ENCODE measurements around the gene MTG2. TPM values are rescaled to one million over a fixed set of nuclear protein-coding genes. Genes with fewer than 3 reads are reported as not detected.

MTG2 gene
- total and polyA plus RNA-seq, 10 of the 15 experiments (the other 5 are each of a cell fraction or from before 2014, with no cell fraction given), result 6.2 to 52.4 (median 34.3) TPM

DNA sequence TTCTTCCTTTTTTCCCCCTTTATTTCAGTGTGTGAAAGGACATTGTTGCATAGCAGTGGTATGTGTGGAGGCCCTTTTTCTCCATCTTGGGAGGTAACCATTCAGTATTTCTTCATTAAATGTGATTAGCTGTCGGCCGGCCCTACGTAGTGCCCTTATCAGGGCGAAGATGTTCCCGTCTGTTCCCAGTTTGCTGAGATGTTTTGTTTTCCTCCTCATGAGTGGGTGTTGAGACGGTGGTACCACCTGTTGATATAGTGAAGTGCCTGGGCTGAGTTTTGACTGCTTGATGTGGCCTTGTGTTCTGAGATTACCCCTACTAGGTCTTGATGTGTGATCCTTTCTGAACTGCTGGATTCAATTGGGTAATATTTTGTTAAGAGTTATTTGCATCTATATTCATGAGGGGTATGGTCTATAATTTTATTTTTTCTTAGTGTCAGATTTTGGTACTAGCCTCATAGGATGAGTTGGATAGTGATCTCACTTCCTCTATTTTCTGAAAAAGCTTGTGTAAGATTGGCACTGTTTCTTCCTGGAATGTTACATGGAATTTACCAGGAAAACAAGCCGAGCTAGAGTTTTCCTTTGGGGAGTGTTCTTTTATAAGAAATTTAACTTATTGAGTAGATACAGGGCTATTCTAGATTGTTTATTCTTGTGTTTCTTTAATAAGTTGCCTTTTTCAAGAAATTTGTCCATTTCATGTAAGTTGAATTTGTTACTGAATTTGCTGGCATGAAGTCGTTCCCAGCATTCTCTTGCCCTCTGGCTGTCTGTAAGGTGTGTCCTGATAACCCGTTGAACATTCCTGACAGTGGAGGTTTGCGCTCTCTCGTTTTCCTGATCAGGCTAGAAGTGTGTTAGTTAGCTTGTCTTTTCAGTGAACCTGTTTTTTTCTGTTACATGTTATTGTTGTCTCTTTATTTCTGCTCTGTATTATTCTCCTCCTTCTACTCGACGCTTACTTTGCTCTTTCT, 4.3 kb downstream of the MTG2 start:
- H3K4me1 ChIP-seq (ENCODE audit: control insufficient read depth, insufficient read depth, low read length), result no peaks in the 10 kb centered on the region
- intact Hi-C loops (cut with micrococcal nuclease; ENCODE audit: unreplicated experiment) (loop anchor here (10.0 kb wide), 2 partner anchors 62 to 198 kb away; partner anchors contain the start of genes LSM14B and RPS21), in situ Hi-C loops (cut with MboI) (no loop called here)
- BruUV-seq (replicated peaks), result no TSS peak
- SMC1A ChIA-PET (ENCODE audit: uncharacterized antibody, unreplicated experiment), result no interaction called here
- ATAC-seq (no peak), FAIRE-seq (no peak), DNase-seq (ENCODE audit: low read depth, low spot score) (no peak)
- RAD21 ChIA-PET (ENCODE audit: unreplicated experiment), result no interaction called here
- no peak overlapping the region for H3K9ac ChIP-seq (ENCODE audit: control insufficient read depth, insufficient read depth, low read length)
- WGBS (ENCODE audit: insufficient coverage, insufficient replicate concordance, low lambda C conversion rate, missing lambda C conversion rate), result 89% methylated on average over 13 of the region's 13 CpGs
- TF ChIP-seq ZNF24 (IDR thresholded peaks at IDR 0.05), result no peak
- TF ChIP-seq SPI1 (IDR thresholded peaks at IDR 0.05; ENCODE audit: borderline replicate concordance, insufficient read depth, low read depth, low read length), result peak; percentile 52; the same call in 1 of the 2 replicates
- TF ChIP-seq HDAC2 (IDR thresholded peaks at IDR 0.05), result no peak
- H3K4me3 ChIP-seq, result no peak overlapping the region
- H4K20me1 ChIP-seq (ENCODE audit: control insufficient read depth, insufficient read depth), result no peaks in the 10 kb centered on the region
- H3K27me3 ChIP-seq (replicated peaks in 1 of 2; ENCODE audit: control insufficient read depth in 2 of 2, insufficient read depth in 2 of 2, low read length in 1 of 2), result no peaks in the 10 kb centered on the region
- no peak overlapping the region for H3K27ac ChIP-seq (ENCODE audit: control insufficient read depth, insufficient read depth)
- H3K4me2 ChIP-seq (ENCODE audit: control insufficient read depth, insufficient read depth), result no peak overlapping the region
- CTCF ChIA-PET, result interaction anchor here (0.9 kb wide), 1 partner anchor 14 kb away, joined by 3 read pairs; no protein-coding TSS in a partner anchor
- H2AFZ ChIP-seq (ENCODE audit: control insufficient read depth, low read depth, low read length), result no peak overlapping the region
- H3K9me3 ChIP-seq (replicated peaks; ENCODE audit: control insufficient read depth, insufficient read depth, low read length), result no peaks in the 10 kb centered on the region
- POLR2A ChIA-PET, result interaction anchor here (0.6 kb wide), 1 partner anchor 65 kb away, joined by 3 read pairs; the partner anchor contains the start of gene LSM14B
- H3K36me3 ChIP-seq (ENCODE audit: control insufficient read depth in 2 of 2, insufficient read depth in 2 of 2, low read length in 1 of 2), result peaks cover 0 to 2% of the 10 kb centered on the region in 2 experiments; a peak in 2 of 4 replicates
- H3K79me2 ChIP-seq (ENCODE audit: control insufficient read depth, insufficient read depth, low read length), result peaks cover 38% of the 10 kb centered on the region

DNA sequence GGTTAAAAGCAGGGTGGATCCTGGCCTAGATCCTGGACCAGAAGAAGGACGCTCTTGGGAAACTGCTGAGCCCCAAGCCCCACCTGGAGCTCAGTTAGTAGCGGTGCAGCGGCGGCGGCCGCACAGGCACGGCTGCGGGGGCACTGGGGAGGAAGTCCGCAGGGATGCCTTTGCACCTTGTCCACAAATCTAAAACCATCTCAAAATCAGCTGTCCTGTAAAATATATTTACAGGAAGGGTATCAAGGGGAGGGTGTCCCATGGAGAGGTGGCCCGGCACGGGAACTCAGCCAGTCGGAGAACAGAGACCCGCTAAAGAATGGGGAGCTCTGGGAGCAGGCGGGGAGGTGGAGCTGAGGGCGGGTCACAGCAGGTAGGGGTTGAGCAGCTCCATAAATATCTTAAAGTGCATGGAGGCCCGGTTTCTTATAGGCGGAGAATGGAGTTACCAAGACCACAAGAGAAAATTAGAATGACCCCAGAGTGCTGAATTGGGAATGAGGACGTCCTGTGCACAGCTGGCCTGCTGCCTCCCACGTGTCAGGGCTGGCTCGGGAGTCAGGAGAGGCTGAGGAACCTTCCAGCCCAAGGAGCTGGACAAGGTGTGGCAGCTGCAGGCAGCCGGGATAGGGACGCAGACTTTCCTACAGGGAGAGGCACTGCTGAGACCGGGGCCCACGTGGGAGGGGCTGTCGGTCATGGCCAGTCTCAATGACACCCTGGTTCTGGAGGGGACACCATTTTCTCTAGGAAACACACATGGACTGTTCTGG, 8.0 kb downstream of the MTG2 start:
- no peaks in the 10 kb centered on the region for H3K27me3 ChIP-seq (replicated peaks in 1 of 2; ENCODE audit: control insufficient read depth in 2 of 2, insufficient read depth in 2 of 2, low read length in 1 of 2)
- WGBS (ENCODE audit: insufficient coverage, insufficient replicate concordance, low lambda C conversion rate, missing lambda C conversion rate), result 95% methylated on average over 25 of the region's 25 CpGs
- peaks cover 12% of the 10 kb centered on the region for H3K79me2 ChIP-seq (ENCODE audit: control insufficient read depth, insufficient read depth, low read length)
- ChIA-PET CTCF (no interaction called here), RAD21 (ENCODE audit: unreplicated experiment) (no interaction called here), POLR2A (no interaction called here), SMC1A (ENCODE audit: uncharacterized antibody, unreplicated experiment) (no interaction called here)
- FAIRE-seq (no peak), ATAC-seq (no peak), DNase-seq (ENCODE audit: low read depth, low spot score) (no peak)
- TSS peak; percentile 4 for BruUV-seq (replicated peaks)
- in situ Hi-C loops (cut with MboI), result no loop called here
- intact Hi-C loops (cut with micrococcal nuclease; ENCODE audit: unreplicated experiment), result no loop called here
- no peak overlapping the region for H3K27ac ChIP-seq (ENCODE audit: control insufficient read depth, insufficient read depth)
- H2AFZ ChIP-seq (ENCODE audit: control insufficient read depth, low read depth, low read length), result no peak overlapping the region
- peaks cover 0 to 5% of the 10 kb centered on the region in 2 experiments; a peak in 3 of 4 replicates for H3K36me3 ChIP-seq (ENCODE audit: control insufficient read depth in 2 of 2, insufficient read depth in 2 of 2, low read length in 1 of 2)
- no peak overlapping the region for H3K9ac ChIP-seq (ENCODE audit: control insufficient read depth, insufficient read depth, low read length)
- H3K4me1 ChIP-seq (ENCODE audit: control insufficient read depth, insufficient read depth, low read length), result peaks cover 5% of the 10 kb centered on the region; the same call in 1 of the 2 replicates
- H4K20me1 ChIP-seq (ENCODE audit: control insufficient read depth, insufficient read depth), result no peaks in the 10 kb centered on the region
- H3K4me3 ChIP-seq, result no peak overlapping the region
- H3K4me2 ChIP-seq (ENCODE audit: control insufficient read depth, insufficient read depth), result no peak overlapping the region
- no peaks in the 10 kb centered on the region for H3K9me3 ChIP-seq (replicated peaks; ENCODE audit: control insufficient read depth, insufficient read depth, low read length)
- no peak for TF ChIP-seq NFIC (IDR thresholded peaks at IDR 0.05; ENCODE audit: low read depth, low read length)
- no peak for TF ChIP-seq EP300 (IDR thresholded peaks at IDR 0.05; ENCODE audit: borderline replicate concordance in 1 of 2, control insufficient read depth in 1 of 2, low read depth in 2 of 2, low read length in 2 of 2)
- TF ChIP-seq CHD4 (IDR thresholded peaks at IDR 0.05), result no peak
- TF ChIP-seq MXI1 (IDR thresholded peaks at IDR 0.05; ENCODE audit: low read depth, low read length), result no peak
- no peak for TF ChIP-seq CEBPB (IDR thresholded peaks at IDR 0.05; ENCODE audit: borderline replicate concordance in 1 of 2, low read depth in 2 of 2, low read length in 2 of 2)
- TF ChIP-seq, protein P1, sequence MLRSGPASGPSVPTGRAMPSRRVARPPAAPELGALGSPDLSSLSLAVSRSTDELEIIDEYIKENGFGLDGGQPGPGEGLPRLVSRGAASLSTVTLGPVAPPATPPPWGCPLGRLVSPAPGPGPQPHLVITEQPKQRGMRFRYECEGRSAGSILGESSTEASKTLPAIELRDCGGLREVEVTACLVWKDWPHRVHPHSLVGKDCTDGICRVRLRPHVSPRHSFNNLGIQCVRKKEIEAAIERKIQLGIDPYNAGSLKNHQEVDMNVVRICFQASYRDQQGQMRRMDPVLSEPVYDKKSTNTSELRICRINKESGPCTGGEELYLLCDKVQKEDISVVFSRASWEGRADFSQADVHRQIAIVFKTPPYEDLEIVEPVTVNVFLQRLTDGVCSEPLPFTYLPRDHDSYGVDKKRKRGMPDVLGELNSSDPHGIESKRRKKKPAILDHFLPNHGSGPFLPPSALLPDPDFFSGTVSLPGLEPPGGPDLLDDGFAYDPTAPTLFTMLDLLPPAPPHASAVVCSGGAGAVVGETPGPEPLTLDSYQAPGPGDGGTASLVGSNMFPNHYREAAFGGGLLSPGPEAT (IDR thresholded peaks at IDR 0.05; ENCODE audit: low read depth), result no peak
- TF ChIP-seq, protein P2, sequence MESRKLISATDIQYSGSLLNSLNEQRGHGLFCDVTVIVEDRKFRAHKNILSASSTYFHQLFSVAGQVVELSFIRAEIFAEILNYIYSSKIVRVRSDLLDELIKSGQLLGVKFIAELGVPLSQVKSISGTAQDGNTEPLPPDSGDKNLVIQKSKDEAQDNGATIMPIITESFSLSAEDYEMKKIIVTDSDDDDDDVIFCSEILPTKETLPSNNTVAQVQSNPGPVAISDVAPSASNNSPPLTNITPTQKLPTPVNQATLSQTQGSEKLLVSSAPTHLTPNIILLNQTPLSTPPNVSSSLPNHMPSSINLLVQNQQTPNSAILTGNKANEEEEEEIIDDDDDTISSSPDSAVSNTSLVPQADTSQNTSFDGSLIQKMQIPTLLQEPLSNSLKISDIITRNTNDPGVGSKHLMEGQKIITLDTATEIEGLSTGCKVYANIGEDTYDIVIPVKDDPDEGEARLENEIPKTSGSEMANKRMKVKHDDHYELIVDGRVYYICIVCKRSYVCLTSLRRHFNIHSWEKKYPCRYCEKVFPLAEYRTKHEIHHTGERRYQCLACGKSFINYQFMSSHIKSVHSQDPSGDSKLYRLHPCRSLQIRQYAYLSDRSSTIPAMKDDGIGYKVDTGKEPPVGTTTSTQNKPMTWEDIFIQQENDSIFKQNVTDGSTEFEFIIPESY (IDR thresholded peaks at IDR 0.05), result no peak

Data from GM12878 (cell line).